ENCODE results near the gene SLF1. TPM values are rescaled to one million over a fixed set of nuclear protein-coding genes. Genes with fewer than 3 reads are reported as not detected.
A peak's percentile ranks its signal among the peaks of the same experiment; 100 is the strongest.

Gene SLF1
- total RNA-seq, 4 donors from 2014 or later: 2.9 to 14.5 (median 8.7) TPM

DNA sequence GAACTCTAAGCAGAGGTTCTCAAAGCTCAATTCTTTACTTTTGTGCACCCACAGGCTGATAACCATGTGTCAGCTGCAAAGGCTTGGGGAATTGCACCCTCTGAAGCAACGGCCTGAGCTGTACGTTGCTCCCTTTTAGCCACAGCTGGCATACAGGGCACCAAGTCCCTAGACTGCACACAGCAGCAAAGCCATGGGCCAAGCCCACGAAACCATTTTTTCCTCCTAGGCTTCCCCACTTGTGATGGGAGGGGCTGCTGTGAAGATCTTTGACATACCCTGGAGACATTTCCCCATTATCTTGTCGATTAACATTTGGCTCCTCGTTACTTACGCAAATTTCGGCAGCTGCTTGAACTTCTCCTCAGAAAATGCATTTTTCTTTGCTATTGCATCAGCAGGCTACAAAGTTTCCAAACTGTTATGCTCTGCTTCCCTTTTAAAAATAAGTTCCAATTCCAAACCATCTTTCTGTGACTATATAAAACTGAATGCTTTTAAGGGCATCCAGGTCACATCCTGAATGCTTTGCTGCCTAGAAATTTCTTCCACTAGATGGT lies 23.1 kb upstream of the SLF1 start:
- no peak overlapping the region for H3K27ac ChIP-seq
- 81 to 90% methylated on average over 7 of the region's 7 CpGs for WGBS, 2 donors
- no peaks in the 10 kb centered on the region for H3K27me3 ChIP-seq
- H3K4me3 ChIP-seq: no peak overlapping the region
- intact Hi-C loops (cut with DNase I): no loop called here
- no peak for DNase-seq
- H3K9me3 ChIP-seq: no peaks in the 10 kb centered on the region
- H3K4me1 ChIP-seq: no peaks in the 10 kb centered on the region
- TF ChIP-seq POLR2A (IDR thresholded peaks at IDR 0.05) (no peak), CTCF (IDR thresholded peaks at IDR 0.05) (no peak)
- H3K36me3 ChIP-seq: no peaks in the 10 kb centered on the region

DNA sequence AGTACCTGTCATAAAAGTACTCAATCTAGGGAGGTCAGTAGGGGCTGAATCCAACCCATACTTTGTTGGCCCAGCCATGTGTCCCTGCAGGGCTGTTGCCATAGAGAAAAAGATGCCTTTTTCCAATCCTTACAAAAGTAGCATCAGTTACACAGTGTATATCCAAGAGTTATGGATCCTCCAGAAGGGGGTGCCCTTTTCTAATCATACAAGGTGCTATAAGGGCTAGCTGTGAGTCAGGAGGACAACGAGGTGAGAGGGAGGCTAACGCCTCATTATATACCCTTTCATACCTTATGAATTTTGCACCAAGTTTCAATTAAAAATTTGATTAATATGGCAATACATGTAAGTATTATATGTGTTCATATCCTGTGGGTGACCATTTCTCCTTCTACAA lies 4.9 kb upstream of the SLF1 start:
- H3K36me3 ChIP-seq: no peaks in the 10 kb centered on the region
- H3K27ac ChIP-seq: no peak overlapping the region
- peaks cover 0 to 18% (median 5%) of the 10 kb centered on the region in 3 donors for H3K4me1 ChIP-seq
- TF ChIP-seq CTCF (IDR thresholded peaks at IDR 0.05): no peak
- no peak for TF ChIP-seq POLR2A (IDR thresholded peaks at IDR 0.05)
- 56 to 75% methylated on average over 2 of the region's 2 CpGs for WGBS, 2 donors
- intact Hi-C loops (cut with DNase I): no loop called here
- no peak for DNase-seq
- H3K9me3 ChIP-seq: no peaks in the 10 kb centered on the region
- no peaks in the 10 kb centered on the region for H3K27me3 ChIP-seq
- H3K4me3 ChIP-seq: no peak overlapping the region

DNA sequence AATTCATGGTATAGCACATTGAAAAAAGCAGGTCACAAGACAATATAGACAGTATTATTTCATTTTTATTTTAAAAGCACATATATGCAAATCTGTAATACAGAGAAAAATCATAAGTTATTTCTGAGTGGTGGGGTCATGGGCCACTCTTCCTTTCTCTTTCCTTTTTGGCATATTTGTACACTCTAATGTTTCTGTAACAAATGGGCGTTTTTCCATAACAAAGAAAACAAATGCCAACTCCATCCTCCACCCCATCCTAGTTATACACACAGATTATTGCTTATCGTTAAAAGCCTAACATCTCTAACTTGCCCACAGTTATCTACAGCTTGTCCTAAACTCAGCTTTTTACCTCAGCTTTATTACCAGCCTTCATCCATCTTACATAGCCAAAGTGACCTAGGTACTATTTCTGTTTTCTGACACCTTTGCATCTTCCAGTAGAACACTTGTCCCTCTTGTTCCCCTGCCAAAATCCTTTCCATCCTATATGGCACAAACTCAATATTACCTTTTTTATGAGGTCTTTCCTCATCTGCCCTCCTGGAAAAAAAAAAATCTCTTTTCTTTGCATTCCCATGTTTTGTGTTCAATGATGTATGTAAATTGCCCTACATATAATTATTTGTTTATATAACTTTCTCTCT lies 4.2 kb upstream of the SLF1 start:
- 84 to 85% methylated on average over 2 of the region's 2 CpGs for WGBS, 2 donors
- H3K4me1 ChIP-seq: peaks cover 0 to 22% (median 5%) of the 10 kb centered on the region in 3 donors
- TF ChIP-seq POLR2A (IDR thresholded peaks at IDR 0.05) (no peak), CTCF (IDR thresholded peaks at IDR 0.05) (no peak)
- H3K27me3 ChIP-seq: no peaks in the 10 kb centered on the region
- no peaks in the 10 kb centered on the region for H3K9me3 ChIP-seq
- no peak overlapping the region for H3K4me3 ChIP-seq
- H3K27ac ChIP-seq: no peak overlapping the region
- H3K36me3 ChIP-seq: no peaks in the 10 kb centered on the region
- intact Hi-C loops (cut with DNase I): no loop called here
- DNase-seq: no peak

DNA sequence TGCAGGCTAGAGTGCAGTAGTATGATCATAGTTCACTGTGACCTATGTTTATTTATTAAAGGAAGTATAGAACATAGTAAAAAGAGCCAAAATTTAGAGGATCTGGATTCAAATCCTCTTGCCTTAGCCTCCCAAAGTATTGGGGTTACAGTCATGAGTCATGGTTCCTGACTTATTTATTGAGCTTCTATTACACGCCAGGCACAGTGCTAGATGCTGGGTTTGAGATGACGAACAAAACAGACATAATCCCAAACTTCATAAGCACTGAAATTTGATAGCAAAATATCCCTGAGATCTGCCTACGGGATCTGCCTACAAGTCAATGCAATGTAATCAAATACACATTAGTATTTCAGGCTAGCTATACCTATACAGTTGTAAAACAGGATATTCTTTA lies 2.6 kb upstream of the SLF1 start:
- Histone ChIP-seq H3K4me3 (no peak overlapping the region), H3K9me3 (no peaks in the 10 kb centered on the region), H3K27me3 (no peaks in the 10 kb centered on the region), H3K4me1 (peaks cover 0 to 32% (median 12%) of the 10 kb centered on the region in 3 donors), H3K27ac (no peak overlapping the region), H3K36me3 (no peaks in the 10 kb centered on the region)
- 86% methylated on average over 3 of the region's 3 CpGs for WGBS, 2 donors
- no peak for DNase-seq
- no peak for TF ChIP-seq POLR2A (IDR thresholded peaks at IDR 0.05)
- TF ChIP-seq CTCF (IDR thresholded peaks at IDR 0.05): no peak
- intact Hi-C loops (cut with DNase I): no loop called here

DNA sequence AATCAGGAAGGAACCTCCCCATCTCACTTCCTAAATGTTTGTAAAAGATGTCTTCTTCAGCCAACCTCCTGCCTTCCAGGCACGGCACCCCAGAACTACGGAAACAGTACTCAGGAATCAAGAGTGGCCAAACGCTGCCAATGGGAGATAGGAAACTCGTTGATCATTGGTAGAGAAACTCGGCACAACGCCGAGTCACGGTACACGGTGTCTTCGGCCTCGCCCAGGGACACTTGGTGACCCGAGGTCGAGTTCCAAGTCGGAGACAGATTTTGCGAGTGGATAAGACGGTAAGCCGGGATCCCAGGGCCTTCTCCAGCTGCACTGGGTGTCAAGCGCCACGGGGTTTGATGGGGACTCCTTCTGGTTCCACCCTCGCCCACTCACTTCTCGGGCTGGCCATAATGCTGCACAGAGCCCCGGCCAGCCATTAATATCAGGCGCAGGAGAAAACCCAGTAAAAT lies 408 bp upstream of the SLF1 start:
- no peak for DNase-seq

More for the DNA sequence above, 408 bp upstream of the SLF1 start:
- WGBS, 2 donors: 0 to 1% methylated on average over 2 to 16 of the region's 23 CpGs
- Histone ChIP-seq H3K27ac (peak overlapping the region; percentile 57 to 92 (median 86)), H3K4me1 (peaks cover 0 to 32% (median 12%) of the 10 kb centered on the region in 3 donors), H3K36me3 (no peaks in the 10 kb centered on the region), H3K9me3 (no peaks in the 10 kb centered on the region), H3K4me3 (peak overlapping the region; percentile 66 to 92 (median 82)), H3K27me3 (no peaks in the 10 kb centered on the region)
- intact Hi-C loops (cut with DNase I): no loop called here
- TF ChIP-seq CTCF (IDR thresholded peaks at IDR 0.05) (peak in 1 of 6 experiments; percentile 4), POLR2A (IDR thresholded peaks at IDR 0.05) (no peak)
